Endothelial cell of umbilical vein (primary cell): ENCODE data around the gene AKAP14.

Source experiments
- CTCF ChIP-seq, 2 donors: IDR thresholded peaks; 1 replicate in 1 of 2; 2 replicates in 1 of 2; pipeline ENCODE4 v1.5.1; 2011; ENCODE audit warnings: low read length in 2 of 2, mild to moderate bottlenecking in 2 of 2, moderate library complexity in 2 of 2, control low read depth in 1 of 2, inconsistent platforms in 1 of 2, low read depth in 1 of 2; ENCODE audit not compliant: insufficient read depth in 1 of 2; ENCODE audit errors: extremely low read depth in 1 of 2
- EZH2 ChIP-seq: IDR thresholded peaks from 2 replicates; pipeline ENCODE4 v1.6.1; 2012; ENCODE audit warnings: borderline replicate concordance, low read depth, mild to moderate bottlenecking, moderate library complexity, low read length, inconsistent platforms; ENCODE audit not compliant: severe bottlenecking
- GATA2 ChIP-seq: IDR thresholded peaks from 2 replicates; pipeline ENCODE4 v1.7.0; 2011; ENCODE audit warnings: low read depth, mild to moderate bottlenecking, moderate library complexity, mixed read lengths, low read length; ENCODE audit not compliant: insufficient read length, insufficient read depth
- JUN ChIP-seq: IDR thresholded peaks from 2 replicates; pipeline ENCODE4 v1.6.1; 2011; ENCODE audit warnings: borderline replicate concordance, low read depth; ENCODE audit not compliant: insufficient read length, insufficient read depth
- POLR2A ChIP-seq: IDR thresholded peaks from 2 replicates; pipeline ENCODE4 v1.6.1; 2012; ENCODE audit warnings: low read depth, mild to moderate bottlenecking, control low read depth, low read length
- POLR2AphosphoS5 ChIP-seq: IDR thresholded peaks from 2 replicates; pipeline ENCODE4 v1.6.1; 2012; ENCODE audit warnings: low read depth, mild to moderate bottlenecking, control low read depth, low read length, moderate library complexity; ENCODE audit not compliant: insufficient read depth

GRCh38 chrX:119853444-119853843 lies 42.2 kb upstream of the AKAP14 start:
- no peak for TF ChIP-seq EZH2
- no peak for TF ChIP-seq CTCF (IDR thresholded peaks at IDR 0.05; ENCODE audit: extremely low read depth in 1 of 2, insufficient read depth in 1 of 2, low read depth in 1 of 2, low read length in 2 of 2)
- TF ChIP-seq POLR2A = no peak
- TF ChIP-seq GATA2 = no peak
- no peak for TF ChIP-seq JUN
- TF ChIP-seq POLR2AphosphoS5 = no peak
